ENCODE data around the gene KCNG4. TPM values are rescaled to one million over a fixed set of nuclear protein-coding genes. Genes with fewer than 3 reads are reported as not detected.
"Not testable (repeated sequence)": the region's sequence is repeated elsewhere in the genome, so short reads cannot be mapped to it uniquely, and the experiment has no call there.

KCNG4 gene
- total RNA-seq, 1 donor from 2014 or later: not detected

GRCh38 chr16:84237994-84238750 lies 1.6 kb downstream of the KCNG4 start:
- DNase-seq (ENCODE audit: low spot score in 2 of 2): no peak
- FAIRE-seq: no peak

GRCh38 chr16:84236671-84237070 lies 3.1 kb downstream of the KCNG4 start:
- DNase-seq (ENCODE audit: low spot score in 2 of 2): no peak
- FAIRE-seq: no peak

GRCh38 chr16:84234321-84235241 lies 5.2 kb downstream of the KCNG4 start:
- FAIRE-seq: no peak
- no peak for DNase-seq (ENCODE audit: low spot score in 2 of 2)

GRCh38 chr16:84233748-84234147 lies 6.1 kb downstream of the KCNG4 start:
- FAIRE-seq: no peak
- DNase-seq (ENCODE audit: low spot score in 2 of 2): no peak

- no peak for FAIRE-seq
- no peak for DNase-seq (ENCODE audit: low spot score in 2 of 2)
Observed at GRCh38 chr16:84232969-84233368, 6.8 kb downstream of the KCNG4 start.

GRCh38 chr16:84232060-84232459 lies 7.8 kb downstream of the KCNG4 start:
- no peak for FAIRE-seq
- no peak for DNase-seq (ENCODE audit: low spot score in 2 of 2)

GRCh38 chr16:84229471-84229870 lies 10.3 kb downstream of the KCNG4 start:
- DNase-seq (ENCODE audit: low spot score in 2 of 2) (no peak), FAIRE-seq (no peak)

GRCh38 chr16:84228256-84228838 lies 11.5 kb downstream of the KCNG4 start:
- DNase-seq (ENCODE audit: low spot score in 2 of 2): peak; percentile 40 to 76
- FAIRE-seq: no peak

GRCh38 chr16:84227548-84227947 lies 12.3 kb downstream of the KCNG4 start:
- no peak for FAIRE-seq
- no peak for DNase-seq (ENCODE audit: low spot score in 2 of 2)

GRCh38 chr16:84226026-84226425 lies 13.8 kb downstream of the KCNG4 start:
- FAIRE-seq (no peak), DNase-seq (ENCODE audit: low spot score in 2 of 2) (no peak)

GRCh38 chr16:84225571-84225970 lies 14.2 kb downstream of the KCNG4 start:
- FAIRE-seq (no peak), DNase-seq (ENCODE audit: low spot score in 2 of 2) (no peak)

- FAIRE-seq: no peak
Observed at GRCh38 chr16:84225126-84225525, 14.7 kb downstream of the KCNG4 start.

GRCh38 chr16:84224554-84224953 lies 15.3 kb downstream of the KCNG4 start:
- no peak for FAIRE-seq
- no peak for DNase-seq (ENCODE audit: low spot score in 2 of 2)

More at GRCh38 chr16:84225126-84225525, 14.7 kb downstream of the KCNG4 start:
- no peak for DNase-seq (ENCODE audit: low spot score in 2 of 2)

- DNase-seq (ENCODE audit: low spot score in 2 of 2): no peak
- no peak for FAIRE-seq
Observed at GRCh38 chr16:84223456-84223855, 16.4 kb downstream of the KCNG4 start.

- DNase-seq (ENCODE audit: low spot score in 2 of 2): no peak
- FAIRE-seq: no peak
Observed at GRCh38 chr16:84220851-84221250, 19.0 kb downstream of the KCNG4 start.

GRCh38 chr16:84218956-84219355 lies 20.9 kb downstream of the KCNG4 start:
- FAIRE-seq (no peak), DNase-seq (ENCODE audit: low spot score in 2 of 2) (no peak)

- FAIRE-seq (no peak), DNase-seq (ENCODE audit: low spot score in 2 of 2) (no peak)
Observed at GRCh38 chr16:84218176-84218823, 21.5 kb downstream of the KCNG4 start.

GRCh38 chr16:84216144-84216543 lies 23.7 kb downstream of the KCNG4 start:
- FAIRE-seq: not testable (repeated sequence)

GRCh38 chr16:84215531-84215930 lies 24.3 kb downstream of the KCNG4 start:
- DNase-seq (ENCODE audit: low spot score in 2 of 2): no peak

More at GRCh38 chr16:84216144-84216543, 23.7 kb downstream of the KCNG4 start:
- DNase-seq (ENCODE audit: low spot score in 2 of 2): not testable (repeated sequence)

GRCh38 chr16:84214451-84215066 lies 25.3 kb downstream of the KCNG4 start:
- FAIRE-seq (no peak), DNase-seq (ENCODE audit: low spot score in 2 of 2) (no peak)

More at GRCh38 chr16:84215531-84215930, 24.3 kb downstream of the KCNG4 start:
- no peak for FAIRE-seq
